ENCODE results near the gene FLCN. TPM values are rescaled to one million over a fixed set of nuclear protein-coding genes. Genes with fewer than 3 reads are reported as not detected.
"Not testable (repeated sequence)": the region's sequence is repeated elsewhere in the genome, so short reads cannot be mapped to it uniquely, and the experiment has no call there.

Gene FLCN
- total RNA-seq, 8 experiments from 2014 or later: 9.7 to 47.0 (median 27.0) TPM

DNA sequence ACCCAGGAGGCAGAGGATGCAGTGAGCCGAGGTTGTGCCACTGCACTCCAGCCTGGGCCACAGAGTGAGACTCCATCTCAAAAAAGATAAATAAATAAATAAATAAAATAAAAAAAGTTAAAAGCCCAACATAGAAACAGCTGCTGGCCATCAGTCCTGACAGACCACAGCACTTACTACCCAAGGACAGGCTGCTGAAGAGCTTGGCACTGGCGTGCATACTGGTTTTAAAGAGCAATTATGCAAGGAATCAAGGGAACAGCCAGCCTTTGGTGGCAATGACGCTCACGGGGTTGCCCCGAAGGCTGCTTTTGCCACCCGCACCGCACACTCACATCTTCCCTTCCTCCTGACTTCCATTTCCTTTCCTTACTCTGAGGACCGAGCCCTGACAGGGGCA, 35.1 kb downstream of the FLCN start:
- no peak for ATAC-seq (replicated peaks in 6 of 8)
- Histone ChIP-seq H3K4me1 (replicated peaks in 1 of 2) (peaks cover 5 to 9% of the 10 kb centered on the region in 2 donors), H3K4me3 (no peak overlapping the region), H3K27ac (no peak overlapping the region)
- WGBS, 10 experiments: 0 to 100% (median 92%) methylated on average over 1 to 6 of the region's 8 CpGs; no CpG with 5 or more reads in 2 of the 10 experiments
- in situ Hi-C loops (cut with MboI; ENCODE audit: low pct_unique_long_range_greater_than_20kb in 2 of 9, low sequenced_read_pairs in 9 of 9, unreplicated experiment in 9 of 9): loop anchor here in 1 of 9 experiments (25.0 kb wide), 1 partner anchor 190 kb away; no protein-coding TSS in a partner anchor

DNA sequence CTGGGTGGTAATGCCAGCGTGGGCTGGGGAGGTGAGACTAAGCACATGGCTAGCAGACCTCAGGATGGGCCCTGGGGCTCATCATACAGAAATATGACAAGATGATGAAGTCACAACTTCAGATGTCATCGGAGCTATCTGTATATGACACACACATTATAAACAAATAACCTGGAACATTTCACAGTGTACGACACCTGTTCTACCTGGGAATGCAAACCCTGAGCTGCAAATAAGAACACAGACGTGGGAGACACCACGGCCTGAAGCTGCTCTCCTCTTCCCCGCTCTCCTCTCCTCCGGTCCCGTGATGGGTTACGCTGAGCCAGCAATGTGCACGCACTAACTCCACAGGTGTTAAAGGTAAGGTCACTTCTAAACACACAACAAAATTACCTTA, 35.7 kb downstream of the FLCN start:
- in situ Hi-C loops (cut with MboI; ENCODE audit: low pct_unique_long_range_greater_than_20kb in 2 of 9, low sequenced_read_pairs in 9 of 9, unreplicated experiment in 9 of 9): loop anchor here in 1 of 9 experiments (25.0 kb wide), 1 partner anchor 189 kb away; no protein-coding TSS in a partner anchor
- Histone ChIP-seq H3K4me1 (replicated peaks in 1 of 2) (peaks cover 5 to 9% of the 10 kb centered on the region in 2 donors), H3K4me3 (no peak overlapping the region), H3K27ac (no peak overlapping the region)
- ATAC-seq (replicated peaks in 6 of 8): no peak
- 0 to 100% (median 80%) methylated on average over 1 to 8 of the region's 10 CpGs; no CpG with 5 or more reads in 3 of the 10 experiments for WGBS, 10 experiments

DNA sequence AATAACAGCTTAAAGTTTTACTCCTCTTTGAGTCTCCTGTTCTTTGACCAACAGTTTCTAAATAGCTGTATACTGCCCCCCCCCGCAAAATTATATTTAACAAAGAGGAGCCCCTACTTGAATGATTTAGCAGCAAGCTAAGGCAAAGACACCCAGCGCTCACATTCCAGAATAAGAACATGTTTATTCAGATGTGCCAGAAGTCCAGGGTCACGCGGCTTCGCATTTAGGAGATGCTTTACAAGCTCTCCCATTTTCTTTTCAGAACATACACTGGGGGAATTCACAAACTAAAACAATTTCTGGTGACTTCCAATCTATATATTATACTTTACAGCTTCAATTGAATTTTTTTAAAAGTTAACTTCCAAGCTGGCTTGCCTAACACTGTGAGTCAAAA, 36.1 kb downstream of the FLCN start:
- H3K27ac ChIP-seq: no peak overlapping the region
- in situ Hi-C loops (cut with MboI; ENCODE audit: low pct_unique_long_range_greater_than_20kb in 2 of 9, low sequenced_read_pairs in 9 of 9, unreplicated experiment in 9 of 9): loop anchor here in 1 of 9 experiments (25.0 kb wide), 1 partner anchor 189 kb away; no protein-coding TSS in a partner anchor
- no peak for ATAC-seq (replicated peaks in 6 of 8)
- WGBS, 10 experiments: 72 to 100% (median 82%) methylated on average over 1 to 5 of the region's 5 CpGs; no CpG with 5 or more reads in 1 of the 10 experiments
- H3K4me3 ChIP-seq: no peak overlapping the region
- peaks cover 5 to 9% of the 10 kb centered on the region in 2 donors for H3K4me1 ChIP-seq (replicated peaks in 1 of 2)

DNA sequence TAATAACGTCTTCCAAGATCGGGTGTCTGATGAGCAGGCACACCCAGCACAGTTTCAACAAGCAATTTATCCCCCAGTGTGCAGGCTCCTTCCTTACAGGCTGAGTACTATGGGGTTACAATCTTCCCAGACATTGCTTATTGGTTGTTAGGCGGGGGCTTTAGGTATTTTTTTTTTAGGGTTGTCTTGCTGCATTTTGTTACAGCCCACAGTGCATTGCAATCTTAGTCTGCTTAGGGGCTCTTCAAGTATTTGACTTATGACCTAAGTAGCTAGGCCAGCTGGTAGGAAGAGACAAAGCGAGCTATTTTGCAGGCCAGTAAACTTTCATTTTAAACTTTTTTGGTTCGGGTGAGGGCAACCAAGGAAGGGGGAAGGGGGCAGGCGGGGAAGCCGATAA, 36.7 kb downstream of the FLCN start:
- in situ Hi-C loops (cut with MboI; ENCODE audit: low pct_unique_long_range_greater_than_20kb in 2 of 9, low sequenced_read_pairs in 9 of 9, unreplicated experiment in 9 of 9): loop anchor here in 1 of 9 experiments (25.0 kb wide), 1 partner anchor 188 kb away; no protein-coding TSS in a partner anchor
- no peak for ATAC-seq (replicated peaks in 6 of 8)
- no peak overlapping the region for H3K27ac ChIP-seq
- H3K4me1 ChIP-seq (replicated peaks in 1 of 2): peaks cover 5 to 6% of the 10 kb centered on the region in 2 donors
- H3K4me3 ChIP-seq: no peak overlapping the region
- WGBS, 10 experiments: 65 to 89% (median 77%) methylated on average over 2 to 6 of the region's 7 CpGs; no CpG with 5 or more reads in 4 of the 10 experiments

DNA sequence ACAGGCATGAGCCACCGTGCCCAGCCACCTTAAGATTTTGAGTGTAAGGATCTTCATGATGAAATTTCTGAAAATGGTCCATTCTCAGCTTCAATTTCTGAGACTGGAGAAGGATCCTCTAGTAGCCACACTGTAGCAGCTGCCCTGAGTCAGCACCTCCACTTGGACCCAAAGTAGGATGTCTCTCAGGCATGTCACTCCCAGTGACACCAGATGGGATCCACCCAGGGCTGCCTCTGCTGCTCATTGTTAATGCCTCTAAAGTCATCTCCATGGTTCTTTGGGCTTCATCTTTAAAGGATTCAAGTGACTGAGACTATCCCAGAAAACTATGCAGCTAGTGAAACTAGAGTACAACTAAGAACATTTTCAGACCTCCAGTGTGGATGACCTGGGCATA, 38.7 kb downstream of the FLCN start:
- peaks cover 0 to 2% of the 10 kb centered on the region in 2 donors for H3K4me1 ChIP-seq (replicated peaks in 1 of 2)
- H3K27ac ChIP-seq: no peak overlapping the region
- WGBS, 10 experiments: no CpG with 5 or more reads among the region's 1 CpG
- in situ Hi-C loops (cut with MboI; ENCODE audit: low pct_unique_long_range_greater_than_20kb in 2 of 9, low sequenced_read_pairs in 9 of 9, unreplicated experiment in 9 of 9): no loop called here
- ATAC-seq (replicated peaks in 6 of 8): peak in 2 of 8 experiments; percentile 72 to 91
- H3K4me3 ChIP-seq: no peak overlapping the region

DNA sequence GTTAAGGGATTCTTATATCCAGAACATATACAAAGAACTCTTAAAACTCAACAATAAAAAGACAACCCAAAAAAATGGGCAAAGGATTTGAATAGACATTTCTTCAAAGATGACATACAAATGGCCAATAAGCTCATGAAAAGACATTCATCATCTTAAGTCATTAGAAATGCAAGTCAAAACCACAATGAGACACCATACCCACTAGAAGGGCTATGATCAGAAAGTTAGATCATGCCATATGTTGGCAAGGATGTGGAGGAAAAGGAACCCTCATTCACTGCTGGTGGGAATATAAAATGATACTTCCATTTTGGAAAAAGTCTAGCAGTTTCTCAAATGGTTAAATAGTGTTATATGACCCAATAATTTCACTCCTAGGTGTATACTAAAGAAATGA, 40.2 kb downstream of the FLCN start:
- Histone ChIP-seq H3K27ac (no peak overlapping the region), H3K4me3 (no peak overlapping the region), H3K4me1 (replicated peaks in 1 of 2) (peaks cover 3 to 5% of the 10 kb centered on the region in 2 donors)
- in situ Hi-C loops (cut with MboI; ENCODE audit: low pct_unique_long_range_greater_than_20kb in 2 of 9, low sequenced_read_pairs in 9 of 9, unreplicated experiment in 9 of 9): no loop called here
- no peak for ATAC-seq (replicated peaks in 6 of 8)

DNA sequence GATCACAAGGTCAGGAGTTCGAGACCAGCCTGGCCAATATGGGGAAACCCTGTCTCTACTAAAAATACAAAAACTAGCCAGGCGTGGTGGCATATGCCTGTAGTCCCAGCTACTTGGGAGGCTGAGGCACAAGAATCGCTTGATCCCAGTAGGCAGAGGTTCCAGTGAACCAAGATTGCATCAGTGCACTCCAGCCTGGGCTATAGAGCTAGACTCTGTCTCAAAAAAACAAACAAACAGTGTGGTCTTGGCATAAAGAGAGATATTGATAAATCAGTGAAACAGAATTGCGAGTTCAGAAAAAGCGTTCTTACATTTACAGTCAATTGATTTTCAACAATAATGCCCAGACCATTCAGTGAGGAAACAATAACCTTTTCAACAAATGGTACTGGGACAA, 41.5 kb downstream of the FLCN start:
- 85 to 100% (median 95%) methylated on average over 1 to 5 of the region's 5 CpGs; no CpG with 5 or more reads in 2 of the 10 experiments for WGBS, 10 experiments
- H3K4me3 ChIP-seq; H3K4me1 ChIP-seq (replicated peaks in 1 of 2); in situ Hi-C loops (cut with MboI; ENCODE audit: low pct_unique_long_range_greater_than_20kb in 2 of 9, low sequenced_read_pairs in 9 of 9, unreplicated experiment in 9 of 9); H3K27ac ChIP-seq; ATAC-seq (replicated peaks in 6 of 8): not testable (repeated sequence)

DNA sequence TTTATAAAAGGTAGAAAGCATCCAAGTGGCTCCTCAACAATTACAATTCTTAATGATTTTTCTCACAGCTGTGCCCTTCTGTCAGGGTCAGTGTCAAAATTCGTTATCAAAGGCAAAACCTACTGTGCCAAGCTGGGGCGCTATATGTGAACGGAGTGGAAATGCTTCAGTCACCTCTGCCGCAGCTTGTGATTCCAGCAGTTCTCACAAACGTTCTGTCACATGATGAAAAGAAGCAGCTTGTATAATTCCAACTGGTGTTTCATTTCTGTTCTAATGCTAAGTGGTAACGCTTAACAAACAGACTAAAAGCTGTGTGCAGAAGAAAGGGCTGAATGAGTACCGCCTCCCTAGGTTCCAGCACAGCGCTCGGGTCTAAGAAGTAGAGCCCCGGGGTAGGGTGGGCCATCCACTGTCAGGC, 45.0 kb downstream of the FLCN start:
- 0 to 88% (median 52%) methylated on average over 2 to 4 of the region's 10 CpGs; no CpG with 5 or more reads in 1 of the 10 experiments for WGBS, 10 experiments
- no peak overlapping the region for H3K27ac ChIP-seq
- peaks cover 6 to 9% of the 10 kb centered on the region in 2 donors for H3K4me1 ChIP-seq (replicated peaks in 1 of 2)
- in situ Hi-C loops (cut with MboI; ENCODE audit: low pct_unique_long_range_greater_than_20kb in 2 of 9, low sequenced_read_pairs in 9 of 9, unreplicated experiment in 9 of 9): no loop called here
- peak; percentile 51 to 90 (median 82) for ATAC-seq (replicated peaks in 6 of 8)
- H3K4me3 ChIP-seq: no peak overlapping the region

DNA sequence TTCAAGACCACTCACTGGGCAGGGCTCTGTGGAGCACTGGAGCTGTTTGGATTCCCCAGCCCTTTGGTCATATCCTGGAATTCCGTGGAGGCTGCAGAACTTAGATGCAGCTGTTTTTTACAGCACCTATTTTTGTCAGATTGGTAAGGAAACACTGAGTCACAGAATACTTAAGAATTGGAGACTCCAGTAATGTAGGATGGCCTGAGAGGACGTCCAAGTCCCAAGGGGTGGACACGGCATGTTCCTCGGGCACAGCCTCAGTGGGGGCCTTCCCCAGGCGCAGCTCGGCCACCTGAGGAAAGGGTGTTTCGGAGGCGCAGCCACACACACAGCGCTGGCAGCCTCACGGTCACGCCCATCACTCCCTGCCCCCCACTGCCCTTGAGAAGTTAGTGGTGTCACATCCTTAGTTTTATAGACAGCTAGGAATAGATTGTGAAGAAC, 45.6 kb downstream of the FLCN start:
- H3K27ac ChIP-seq: no peak overlapping the region
- peak in 5 of 8 experiments; percentile 20 to 42 (median 37) for ATAC-seq (replicated peaks in 6 of 8)
- 17 to 72% (median 60%) methylated on average over 6 to 10 of the region's 11 CpGs; no CpG with 5 or more reads in 6 of the 10 experiments for WGBS, 10 experiments
- H3K4me3 ChIP-seq: no peak overlapping the region
- H3K4me1 ChIP-seq (replicated peaks in 1 of 2): peaks cover 12 to 15% of the 10 kb centered on the region in 2 donors
- in situ Hi-C loops (cut with MboI; ENCODE audit: low pct_unique_long_range_greater_than_20kb in 2 of 9, low sequenced_read_pairs in 9 of 9, unreplicated experiment in 9 of 9): no loop called here

DNA sequence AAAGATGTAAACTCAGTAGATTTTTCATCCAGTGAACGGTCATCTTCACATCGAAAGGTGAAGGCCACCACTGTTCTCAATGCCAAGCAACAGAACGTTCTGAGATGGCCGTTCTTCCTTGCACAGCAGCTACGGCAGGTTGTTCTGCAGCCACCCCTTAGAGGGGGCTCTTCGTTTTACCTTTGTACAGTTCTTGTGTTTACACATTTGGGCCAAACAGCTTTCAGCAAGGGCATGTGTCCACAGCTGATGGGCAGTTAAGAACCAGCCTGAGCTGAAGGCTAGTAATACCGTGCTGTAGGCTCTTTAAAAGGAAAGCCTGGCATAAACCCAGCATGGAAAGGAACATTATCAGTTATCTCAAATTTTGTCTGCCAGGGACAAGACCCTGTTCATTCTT, 46.8 kb downstream of the FLCN start:
- peaks cover 17 to 20% of the 10 kb centered on the region in 2 donors for H3K4me1 ChIP-seq (replicated peaks in 1 of 2)
- ATAC-seq (replicated peaks in 6 of 8): peak in 1 of 8 experiments; percentile 27
- WGBS, 10 experiments: 80 to 100% (median 94%) methylated on average over 1 to 6 of the region's 7 CpGs; no CpG with 5 or more reads in 1 of the 10 experiments
- in situ Hi-C loops (cut with MboI; ENCODE audit: low pct_unique_long_range_greater_than_20kb in 2 of 9, low sequenced_read_pairs in 9 of 9, unreplicated experiment in 9 of 9): no loop called here
- H3K27ac ChIP-seq: no peak overlapping the region
- H3K4me3 ChIP-seq: no peak overlapping the region

DNA sequence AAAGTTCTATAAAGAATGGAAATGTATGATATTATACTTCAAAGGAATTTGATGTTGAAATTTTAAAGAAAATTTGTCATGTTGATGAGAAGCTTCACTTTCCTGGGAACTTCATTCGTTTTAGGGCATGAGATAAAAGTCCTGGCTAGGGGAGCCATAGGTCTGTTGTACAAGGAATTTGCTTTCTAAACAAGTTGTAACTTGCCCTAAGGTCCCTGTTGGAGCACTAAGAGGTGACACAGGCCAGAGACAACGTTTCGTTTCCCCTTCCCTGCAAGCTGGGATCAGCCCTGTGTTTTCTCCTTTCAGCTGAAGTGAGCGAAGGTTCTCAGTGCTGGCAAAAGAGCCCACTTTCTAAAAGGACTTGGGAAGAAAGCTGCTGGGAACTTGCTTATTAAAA, 47.4 kb downstream of the FLCN start:
- Histone ChIP-seq H3K27ac (no peak overlapping the region), H3K4me3 (no peak overlapping the region), H3K4me1 (replicated peaks in 1 of 2) (peaks cover 17 to 20% of the 10 kb centered on the region in 2 donors)
- no peak for ATAC-seq (replicated peaks in 6 of 8)
- in situ Hi-C loops (cut with MboI; ENCODE audit: low pct_unique_long_range_greater_than_20kb in 2 of 9, low sequenced_read_pairs in 9 of 9, unreplicated experiment in 9 of 9): no loop called here
- 33 to 100% (median 64%) methylated on average over 1 to 4 of the region's 4 CpGs; no CpG with 5 or more reads in 1 of the 10 experiments for WGBS, 10 experiments

DNA sequence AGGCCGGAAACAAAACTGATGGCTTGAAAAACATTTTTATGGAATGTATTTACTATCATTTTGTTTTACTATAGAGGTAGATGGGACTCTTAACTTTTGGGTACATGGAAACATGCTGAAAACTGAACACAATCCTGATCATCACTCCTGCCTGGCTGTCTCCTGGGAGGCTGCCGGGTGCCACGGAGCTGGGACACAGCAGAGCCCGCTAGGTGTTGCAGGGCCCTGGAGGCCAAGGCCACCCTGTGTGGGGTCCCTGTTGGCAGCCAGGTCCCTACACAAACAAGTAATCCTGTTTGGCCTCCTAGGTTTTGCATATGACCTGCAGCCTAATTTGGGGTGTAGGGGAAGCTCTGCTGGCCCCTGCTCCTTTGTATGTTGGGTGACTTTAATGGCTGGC, 48.4 kb downstream of the FLCN start:
- H3K27ac ChIP-seq: no peak overlapping the region
- WGBS, 10 experiments: 93 to 100% (median 100%) methylated on average over 1 to 3 of the region's 4 CpGs; no CpG with 5 or more reads in 3 of the 10 experiments
- no peak for ATAC-seq (replicated peaks in 6 of 8)
- H3K4me3 ChIP-seq: no peak overlapping the region
- H3K4me1 ChIP-seq (replicated peaks in 1 of 2): peaks cover 17 to 20% of the 10 kb centered on the region in 2 donors
- in situ Hi-C loops (cut with MboI; ENCODE audit: low pct_unique_long_range_greater_than_20kb in 2 of 9, low sequenced_read_pairs in 9 of 9, unreplicated experiment in 9 of 9): no loop called here

DNA sequence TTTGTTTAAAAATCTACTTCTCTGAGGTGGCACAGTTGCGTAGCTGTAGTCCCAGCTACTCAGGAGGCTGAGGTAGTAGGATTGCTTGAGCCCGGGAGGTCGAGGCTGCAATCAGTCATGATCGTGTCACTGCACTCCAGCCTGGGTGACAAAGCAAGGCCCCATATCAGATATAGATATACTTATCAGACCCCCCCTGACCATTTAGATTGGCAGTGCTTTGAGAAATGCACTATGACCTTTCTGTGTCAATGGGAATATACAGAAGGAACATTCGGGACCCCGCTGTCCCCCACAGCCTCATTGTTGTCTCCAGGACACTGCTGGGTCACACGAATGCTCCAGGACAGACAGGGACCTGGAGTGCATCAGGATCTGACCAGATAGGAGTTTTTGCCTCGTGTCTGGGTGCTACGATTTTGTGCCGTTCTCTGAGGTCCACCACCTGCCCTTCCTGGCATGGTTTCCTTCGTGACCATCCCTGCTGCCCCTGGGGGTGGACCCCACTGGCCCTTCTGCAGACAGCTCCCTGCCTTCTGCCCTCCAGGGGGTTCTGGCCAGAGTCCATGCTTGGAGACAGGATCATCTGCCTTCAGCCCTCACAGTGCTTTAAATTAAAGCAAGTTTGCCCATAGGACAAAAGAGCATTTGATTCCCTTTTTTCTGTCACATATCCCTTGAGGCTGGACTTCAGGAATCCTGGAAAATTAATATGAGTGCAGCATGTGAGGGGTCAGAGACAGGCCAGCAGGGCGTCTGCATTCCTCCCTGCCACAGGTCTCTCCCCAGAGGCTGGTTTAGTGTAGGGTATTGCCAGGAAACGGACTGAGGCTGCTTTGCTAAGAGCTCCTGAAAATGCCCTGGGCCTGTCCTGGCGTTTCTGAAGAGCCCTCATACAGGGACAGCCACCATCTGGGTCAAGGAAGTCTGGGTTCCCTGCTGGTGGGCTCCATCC, 50.1 kb downstream of the FLCN start:
- ATAC-seq (replicated peaks in 6 of 8): peak in 3 of 8 experiments; percentile 9 to 42 (median 29)
- peaks cover 14 to 18% of the 10 kb centered on the region in 2 donors for H3K4me1 ChIP-seq (replicated peaks in 1 of 2)
- 60 to 100% (median 84%) methylated on average over 1 to 6 of the region's 14 CpGs; no CpG with 5 or more reads in 3 of the 10 experiments for WGBS, 10 experiments
- peak overlapping the region in 1 of 2 donors; percentile 70 for H3K27ac ChIP-seq
- H3K4me3 ChIP-seq: no peak overlapping the region
- in situ Hi-C loops (cut with MboI; ENCODE audit: low pct_unique_long_range_greater_than_20kb in 2 of 9, low sequenced_read_pairs in 9 of 9, unreplicated experiment in 9 of 9): no loop called here

Measured in motor neuron (in vitro differentiated cells).